NK-92 (cell line): ENCODE measurements around the gene CD207.
"Not testable (repeated sequence)": the region's sequence is repeated elsewhere in the genome, so short reads cannot be mapped to it uniquely, and the experiment has no call there.

Source experiments
- DNase-seq: peaks from one replicate; lab custom pipeline; 2025; ENCODE audit not compliant: unreplicated experiment; lab: John Stamatoyannopoulos, UW

The CD207 gene

GRCh38 chr2:70829916-70830315 lies 5.7 kb downstream of the CD207 start:
- no peak for DNase-seq

GRCh38 chr2:70828914-70829824 lies 6.4 kb downstream of the CD207 start:
- DNase-seq, result no peak

GRCh38 chr2:70828115-70828514 lies 7.5 kb downstream of the CD207 start:
- no peak for DNase-seq

GRCh38 chr2:70827388-70827787 lies 8.2 kb downstream of the CD207 start:
- no peak for DNase-seq

GRCh38 chr2:70826696-70827350 lies 8.8 kb downstream of the CD207 start:
- DNase-seq, result no peak

GRCh38 chr2:70823249-70823648 lies 12.4 kb downstream of the CD207 start:
- no peak for DNase-seq

DNA sequence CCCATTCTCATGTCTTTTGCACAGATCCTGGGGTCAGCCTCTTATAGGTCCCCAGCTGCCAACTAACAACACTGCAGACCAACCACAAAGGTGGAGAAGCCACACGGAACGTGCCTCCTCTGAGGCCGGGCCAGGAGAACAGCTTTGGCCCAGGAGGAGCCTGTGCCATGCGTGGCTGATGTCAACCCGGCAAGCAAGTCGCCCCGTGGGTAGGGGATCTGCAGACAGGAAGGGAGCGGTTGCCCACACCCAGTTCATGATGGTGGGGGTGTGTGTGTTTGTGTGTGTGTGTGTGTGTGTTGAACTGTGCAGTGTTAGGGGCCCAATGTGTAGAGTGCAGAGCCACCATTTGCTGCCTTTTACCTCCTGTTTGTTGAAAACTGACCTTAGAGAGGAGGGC lies 12.8 kb downstream of the CD207 start:
- no peak for DNase-seq

GRCh38 chr2:70820499-70820898 lies 15.1 kb downstream of the CD207 start, which contains the start of gene CLEC4F:
Gene CLEC4F, minus strand, starts transcription at chr2:70820599. Its CDS starts 76 bp downstream, at chr2:70820523.
- no peak for DNase-seq

DNA sequence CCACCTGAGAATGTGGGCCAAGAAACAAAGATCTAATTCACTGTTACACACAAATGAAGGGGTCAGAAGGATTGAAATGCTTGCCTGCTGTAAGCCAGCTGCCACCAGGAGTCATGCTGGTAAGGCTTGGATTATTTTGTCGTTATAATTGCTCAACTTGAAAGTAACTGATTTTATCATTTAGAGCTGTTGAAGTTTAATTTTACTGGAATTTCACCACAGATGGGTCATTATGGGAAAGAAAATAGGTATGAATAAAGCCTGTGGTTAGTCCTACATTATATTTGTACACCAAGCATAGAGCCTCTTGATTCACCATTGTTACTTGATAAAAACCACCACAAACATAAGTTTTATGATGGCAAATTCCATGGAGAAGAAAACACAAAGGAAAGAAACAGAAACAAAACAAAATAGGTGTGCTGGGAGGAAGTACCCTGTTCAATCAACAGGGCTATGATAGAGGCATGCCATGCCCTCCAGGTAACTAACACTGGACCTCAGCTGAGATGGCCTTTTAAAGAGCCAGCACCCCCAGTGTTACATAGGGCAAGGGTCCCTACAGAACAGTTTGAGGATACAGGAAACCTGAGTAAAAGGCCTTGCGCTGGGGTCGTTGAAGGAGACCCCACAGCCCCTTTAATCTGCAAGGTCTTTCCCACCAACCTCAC lies 18.2 kb downstream of the CD207 start:
- no peak for DNase-seq

DNA sequence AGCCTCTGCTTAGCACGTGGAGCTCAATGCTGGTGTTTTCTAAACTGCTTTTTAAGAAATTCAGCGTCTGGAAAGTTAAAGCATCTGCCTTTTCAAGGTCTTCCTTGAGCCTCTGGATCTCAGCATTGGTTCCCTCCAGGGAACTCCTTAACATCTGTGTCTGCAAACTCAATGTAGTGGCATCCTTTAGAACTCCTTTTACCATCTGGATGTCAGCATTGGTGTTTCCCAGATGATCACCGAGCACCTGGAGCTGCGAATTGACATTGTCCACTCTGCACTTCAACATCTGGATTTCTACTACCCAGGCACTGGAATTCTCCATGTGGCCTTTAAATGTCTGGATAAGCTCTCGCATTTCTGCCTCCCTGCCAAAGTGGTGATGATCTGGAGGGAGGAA lies 18.9 kb downstream of the CD207 start:
- DNase-seq, result no peak

- no peak for DNase-seq
These were observed 26.3 kb downstream of the CD207 start for GRCh38 chr2:70808983-70809958.

DNA sequence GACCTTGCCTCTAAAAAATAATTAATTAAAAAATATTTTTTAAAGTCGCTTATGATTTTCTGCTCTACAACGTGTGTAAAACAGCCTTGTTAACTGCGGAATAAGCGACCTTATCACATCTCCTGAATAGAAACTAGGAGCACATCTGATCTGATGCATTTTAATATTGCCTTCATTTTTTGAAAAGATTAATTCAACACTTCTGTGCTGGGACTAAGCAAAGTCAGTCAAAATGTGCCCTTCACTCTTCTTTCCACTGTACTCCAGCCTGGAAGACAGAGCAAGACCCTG lies 27.8 kb downstream of the CD207 start:
- DNase-seq, result no peak

GRCh38 chr2:70807102-70807827 lies 28.4 kb downstream of the CD207 start:
- no peak for DNase-seq

- no peak for DNase-seq
These were observed 29.0 kb downstream of the CD207 start for GRCh38 chr2:70806620-70807019.

GRCh38 chr2:70806013-70806412 lies 29.6 kb downstream of the CD207 start:
- DNase-seq, result no peak

GRCh38 chr2:70801607-70802263 lies 33.9 kb downstream of the CD207 start:
- no peak for DNase-seq

DNA sequence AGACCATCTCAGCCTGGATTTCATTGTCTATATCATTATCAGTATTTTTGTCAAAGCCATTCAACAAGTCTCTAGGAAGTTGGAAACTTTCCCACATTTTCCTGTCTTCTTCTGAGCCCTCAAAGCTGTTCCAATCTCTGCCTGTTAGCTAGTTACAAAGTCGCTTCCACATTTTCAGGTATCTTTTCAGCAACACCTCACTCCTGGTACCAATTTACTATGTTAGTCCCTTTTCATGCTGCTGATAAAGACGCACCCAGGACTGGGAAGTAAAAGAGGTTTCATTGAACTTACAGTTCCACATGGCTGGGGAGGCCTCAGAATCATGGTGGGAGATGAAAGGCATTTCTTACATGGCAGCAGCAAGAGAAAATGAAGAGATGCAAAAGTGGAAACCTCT lies 35.9 kb downstream of the CD207 start:
- no peak for DNase-seq

DNA sequence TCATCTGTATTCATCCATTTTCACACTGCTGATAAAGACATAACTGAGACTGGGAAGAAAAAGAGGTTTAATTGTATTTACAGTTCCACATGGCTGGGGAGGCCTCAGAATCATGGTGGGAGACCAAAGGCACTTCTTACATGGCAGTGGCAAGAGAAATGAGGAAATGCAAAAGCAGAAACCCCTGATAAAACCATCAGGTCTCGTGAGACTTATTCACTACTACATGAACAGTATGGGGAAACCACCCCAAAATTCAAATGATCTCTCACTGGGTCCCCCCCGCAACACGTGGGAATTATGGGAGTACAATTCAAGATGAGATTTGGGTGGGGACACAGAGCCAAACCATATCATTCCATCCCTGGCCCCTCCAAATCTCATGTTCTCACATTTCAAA lies 37.6 kb downstream of the CD207 start:
- not testable (repeated sequence) for DNase-seq

DNA sequence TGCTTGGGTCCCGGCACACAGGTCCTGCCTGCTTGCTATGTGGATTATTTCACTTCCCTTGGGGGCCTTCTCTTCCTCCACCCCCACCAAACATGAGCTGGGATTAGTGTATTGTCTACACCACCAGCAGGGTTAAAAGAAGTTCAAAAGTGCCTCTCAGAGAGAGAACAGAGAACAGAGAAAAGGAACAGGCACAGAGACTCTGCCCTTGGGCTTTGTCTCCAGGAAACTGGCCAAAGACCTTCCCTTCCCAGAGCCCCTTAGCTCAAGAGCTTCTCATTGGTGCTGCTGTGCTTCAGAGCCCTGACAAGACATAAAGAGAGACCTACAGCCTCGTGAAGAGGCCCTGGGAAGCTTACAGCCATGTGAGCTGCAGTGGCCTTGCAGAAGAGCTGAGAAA lies 38.1 kb downstream of the CD207 start:
- DNase-seq, result no peak

- DNase-seq, result no peak
These were observed 39.4 kb downstream of the CD207 start for GRCh38 chr2:70796262-70796661.
